GM21737 (cell line): ENCODE data around the gene AP1AR.
"Not testable (repeated sequence)": the region's sequence is repeated elsewhere in the genome, so short reads cannot be mapped to it uniquely, and the experiment has no call there.

Experiments
- ATAC-seq: cut with Tn5 transposase; IDR thresholded peaks from one replicate; pipeline ENCODE4 v1.9.1; 2021; ENCODE audit warnings: mild to moderate bottlenecking, moderate library complexity; ENCODE audit not compliant: unreplicated experiment

Gene AP1AR, protein sequence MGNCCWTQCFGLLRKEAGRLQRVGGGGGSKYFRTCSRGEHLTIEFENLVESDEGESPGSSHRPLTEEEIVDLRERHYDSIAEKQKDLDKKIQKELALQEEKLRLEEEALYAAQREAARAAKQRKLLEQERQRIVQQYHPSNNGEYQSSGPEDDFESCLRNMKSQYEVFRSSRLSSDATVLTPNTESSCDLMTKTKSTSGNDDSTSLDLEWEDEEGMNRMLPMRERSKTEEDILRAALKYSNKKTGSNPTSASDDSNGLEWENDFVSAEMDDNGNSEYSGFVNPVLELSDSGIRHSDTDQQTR

GRCh38 chr4:112231779-112232713 lies at the start of gene AP1AR:
TSS of gene AP1AR (plus strand) at chr4:112231787. CDS start at chr4:112232092, 305 bp downstream.
- peak; percentile 62 for ATAC-seq

DNA sequence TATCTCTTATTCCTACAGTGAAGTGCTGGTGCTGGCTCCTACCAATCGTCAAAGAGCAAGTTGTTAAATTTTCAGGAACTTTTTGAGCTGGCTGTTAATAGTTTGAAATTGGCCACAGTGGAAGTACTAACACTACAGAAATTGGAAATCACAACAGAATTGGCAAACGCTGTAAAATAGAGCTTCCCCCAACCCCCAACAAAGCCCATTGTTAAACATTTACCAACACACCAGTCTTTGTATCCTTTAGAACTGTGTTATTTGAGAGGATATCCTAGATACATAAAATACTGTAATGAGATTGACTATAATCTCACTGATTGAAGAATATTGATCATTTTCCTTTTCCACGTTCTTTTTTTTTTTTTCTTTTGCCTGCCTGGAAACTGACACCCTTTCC lies 49.0 kb upstream of the AP1AR start:
- ATAC-seq = no peak

DNA sequence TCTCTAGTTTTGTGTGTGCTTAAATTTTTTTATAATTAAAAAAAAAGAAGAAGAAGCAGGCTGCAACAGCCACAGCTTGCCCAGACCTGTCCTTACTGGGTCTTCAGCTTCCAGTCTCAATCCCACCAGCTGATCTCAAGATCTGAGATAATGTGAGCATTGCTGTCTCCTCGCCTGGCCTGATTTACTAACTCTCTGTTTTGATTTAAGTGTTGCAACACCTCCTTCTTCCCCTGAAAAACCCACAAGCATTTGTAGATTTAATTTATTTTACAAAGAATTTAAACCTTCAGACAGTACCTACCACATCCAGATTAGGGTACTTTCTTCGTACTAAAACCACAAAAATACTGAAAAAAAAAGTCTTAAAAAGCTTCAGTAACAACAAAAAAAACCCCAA lies 48.3 kb upstream of the AP1AR start:
- no peak for ATAC-seq

GRCh38 chr4:112184438-112184837 lies 47.1 kb upstream of the AP1AR start:
- ATAC-seq = no peak

GRCh38 chr4:112185334-112185733 lies 46.3 kb upstream of the AP1AR start:
- ATAC-seq = no peak

DNA sequence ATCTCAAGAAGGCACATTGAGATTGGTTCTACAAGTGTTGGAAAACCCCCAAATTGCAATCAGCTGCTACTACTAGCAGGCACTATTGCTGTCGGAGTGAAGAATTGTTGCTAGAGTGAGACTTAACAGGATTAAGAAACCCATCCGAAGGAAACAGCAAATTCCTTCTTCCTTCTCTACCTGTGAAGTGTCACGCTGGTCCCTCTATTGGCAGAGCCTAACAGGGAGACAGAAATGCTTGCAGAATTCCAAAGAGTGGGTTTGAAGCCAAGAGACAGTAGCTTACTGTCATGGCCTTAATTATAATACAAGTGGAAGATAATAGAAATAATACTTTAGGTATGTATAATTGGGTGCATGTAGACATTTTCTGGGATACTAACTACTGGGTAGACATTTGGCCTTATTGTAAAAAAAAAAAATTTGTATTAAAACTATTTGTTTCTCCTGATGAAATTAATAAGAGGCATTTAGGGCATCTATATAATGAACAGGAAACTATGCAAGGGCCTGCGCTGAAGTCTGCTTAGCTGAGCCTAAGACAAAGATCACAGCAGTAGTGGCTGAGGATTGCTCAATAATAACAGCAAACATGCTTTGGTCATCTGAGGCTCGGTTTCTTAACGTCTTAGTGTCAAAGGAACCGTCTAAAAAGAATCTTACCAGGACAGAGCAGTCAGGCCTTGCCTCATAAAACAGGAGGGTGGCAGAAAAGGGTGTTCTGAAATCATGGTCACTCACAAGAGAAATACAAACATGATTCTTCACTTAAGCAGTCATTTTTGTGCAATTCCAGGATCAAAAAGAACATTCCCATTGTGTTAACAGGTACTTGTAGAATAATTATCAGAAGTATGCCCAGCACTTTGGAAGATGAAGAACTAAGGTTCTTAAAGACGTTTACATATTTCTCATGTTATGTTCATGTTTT lies 45.6 kb upstream of the AP1AR start:
- ATAC-seq = no peak

DNA sequence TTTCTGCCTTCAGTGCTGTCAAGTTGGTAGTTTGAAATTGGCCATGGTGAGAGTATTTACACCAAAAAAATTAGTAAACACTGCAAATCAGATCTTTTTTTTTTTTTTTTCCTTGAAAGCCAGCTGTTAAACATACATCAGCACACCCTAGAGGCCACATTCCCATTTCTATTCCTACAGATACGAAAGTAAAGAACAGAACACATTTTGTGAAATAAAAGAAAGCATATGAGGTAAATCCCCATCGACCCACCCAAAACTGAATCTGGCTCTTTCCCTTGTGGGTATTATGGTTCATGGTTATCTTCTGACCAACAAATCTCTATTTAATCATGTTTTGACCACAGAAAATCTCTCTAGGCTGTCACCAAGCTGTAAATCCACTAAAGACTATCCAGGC lies 41.8 kb upstream of the AP1AR start:
- no peak for ATAC-seq

DNA sequence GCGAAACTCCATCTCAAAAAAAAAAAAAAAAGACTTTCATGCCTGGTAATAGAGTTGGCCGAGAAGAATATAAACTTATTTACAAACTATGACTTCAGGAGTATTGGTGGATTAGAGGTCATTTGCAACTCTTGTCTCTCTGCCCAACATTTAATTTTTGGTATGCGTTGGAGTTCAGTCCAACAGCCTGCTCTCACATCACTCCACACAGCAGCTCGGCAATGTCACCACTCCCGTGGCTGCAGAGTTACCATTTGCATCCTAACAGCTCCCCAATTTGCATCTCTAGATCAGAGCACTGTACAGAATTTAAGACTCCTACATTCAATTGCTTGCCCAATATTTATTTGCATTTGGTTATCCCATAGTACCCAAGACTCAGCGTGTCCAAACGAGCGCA lies 40.9 kb upstream of the AP1AR start:
- no peak for ATAC-seq

DNA sequence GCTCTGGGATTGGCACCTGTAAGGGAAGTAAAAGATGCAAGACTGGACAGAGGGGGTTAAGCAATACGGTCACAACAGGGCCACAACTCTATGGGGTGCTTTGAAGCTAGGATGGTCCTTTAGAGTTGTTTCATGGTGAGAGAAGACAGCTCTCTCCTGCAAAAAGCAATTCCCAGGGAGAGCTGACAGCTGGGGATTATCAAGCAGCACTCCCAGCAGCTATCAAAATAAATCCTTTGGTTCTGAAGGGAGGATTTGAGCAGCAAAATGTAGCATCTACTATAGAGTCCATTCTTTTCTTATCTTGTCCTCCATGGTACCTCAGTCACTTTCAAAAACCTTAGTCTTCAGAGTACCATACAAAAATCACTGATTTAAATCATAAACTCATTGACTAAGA lies 35.1 kb upstream of the AP1AR start:
- ATAC-seq = no peak

GRCh38 chr4:112199041-112199440 lies 32.5 kb upstream of the AP1AR start:
- ATAC-seq = peak; percentile 17

DNA sequence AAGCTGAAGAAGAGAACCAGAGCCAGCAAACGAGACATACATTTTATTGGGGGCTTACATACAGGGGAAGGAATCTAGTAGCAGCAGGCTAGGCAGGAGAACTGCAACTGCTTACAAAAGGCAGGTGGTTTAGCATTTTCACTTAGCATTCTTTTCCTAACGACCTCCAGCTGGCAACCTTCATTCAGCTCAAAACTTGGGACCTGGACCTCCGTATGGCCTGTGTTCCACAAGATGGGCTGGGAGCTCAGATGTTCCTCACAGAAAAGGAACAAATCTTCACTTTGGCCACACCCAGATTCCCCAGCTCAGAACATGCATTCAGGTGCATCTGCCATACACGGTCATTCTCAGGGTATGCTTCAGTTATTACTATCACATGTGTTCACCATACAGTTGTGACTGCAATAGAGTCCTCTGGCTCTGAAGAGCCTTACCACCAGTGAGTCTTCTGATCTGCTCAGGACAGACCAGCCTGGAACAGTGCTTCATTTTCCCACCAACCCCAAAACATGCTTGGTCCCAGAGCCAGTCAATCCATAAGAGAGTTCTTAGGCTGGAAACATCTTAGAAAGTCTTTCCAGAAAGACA lies 29.6 kb upstream of the AP1AR start:
- no peak for ATAC-seq

- no peak for ATAC-seq
These were observed 28.0 kb upstream of the AP1AR start for GRCh38 chr4:112203593-112203992.

DNA sequence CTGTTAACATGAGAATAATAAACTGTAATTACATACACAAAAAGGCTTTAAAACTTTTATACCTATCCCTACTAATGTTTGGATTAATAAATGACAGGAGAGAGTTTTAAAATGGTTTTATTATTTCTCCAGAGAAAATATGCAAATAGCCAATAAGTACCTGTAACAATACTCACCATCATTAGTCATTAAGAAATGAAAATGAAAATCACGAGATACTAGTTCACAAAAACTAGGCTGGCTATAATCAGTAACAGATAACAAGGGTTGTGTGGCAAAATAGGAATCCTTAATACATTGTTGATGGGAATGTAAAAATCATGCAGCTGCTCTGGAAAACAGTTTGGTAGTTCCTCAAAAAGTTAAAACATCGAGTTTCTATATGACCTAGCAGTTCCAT lies 25.2 kb upstream of the AP1AR start:
- ATAC-seq = no peak

- ATAC-seq = not testable (repeated sequence)
These were observed 23.2 kb upstream of the AP1AR start for GRCh38 chr4:112208137-112209095.

GRCh38 chr4:112210777-112211176 lies 20.8 kb upstream of the AP1AR start:
- ATAC-seq = no peak

- no peak for ATAC-seq
These were observed 18.5 kb upstream of the AP1AR start for GRCh38 chr4:112213091-112213490.

DNA sequence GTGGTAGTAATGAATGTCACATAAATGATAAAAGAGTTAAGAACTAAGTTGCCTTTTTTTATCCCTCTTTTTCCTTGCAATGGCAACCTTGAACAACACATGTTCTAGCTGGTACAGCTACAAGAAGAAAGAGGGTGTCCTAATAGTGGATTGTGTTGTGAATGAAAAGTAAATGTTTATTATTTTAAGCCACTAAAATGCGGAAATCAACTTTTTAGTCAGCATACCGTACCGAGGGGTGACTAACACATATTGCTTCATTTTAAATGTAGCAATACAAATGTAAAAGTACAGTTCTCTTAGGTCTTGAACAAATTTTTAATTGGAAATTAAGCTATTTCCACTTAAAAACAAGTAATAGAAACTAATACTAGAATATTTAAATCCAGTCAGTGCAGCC lies 17.7 kb upstream of the AP1AR start:
- ATAC-seq = no peak

DNA sequence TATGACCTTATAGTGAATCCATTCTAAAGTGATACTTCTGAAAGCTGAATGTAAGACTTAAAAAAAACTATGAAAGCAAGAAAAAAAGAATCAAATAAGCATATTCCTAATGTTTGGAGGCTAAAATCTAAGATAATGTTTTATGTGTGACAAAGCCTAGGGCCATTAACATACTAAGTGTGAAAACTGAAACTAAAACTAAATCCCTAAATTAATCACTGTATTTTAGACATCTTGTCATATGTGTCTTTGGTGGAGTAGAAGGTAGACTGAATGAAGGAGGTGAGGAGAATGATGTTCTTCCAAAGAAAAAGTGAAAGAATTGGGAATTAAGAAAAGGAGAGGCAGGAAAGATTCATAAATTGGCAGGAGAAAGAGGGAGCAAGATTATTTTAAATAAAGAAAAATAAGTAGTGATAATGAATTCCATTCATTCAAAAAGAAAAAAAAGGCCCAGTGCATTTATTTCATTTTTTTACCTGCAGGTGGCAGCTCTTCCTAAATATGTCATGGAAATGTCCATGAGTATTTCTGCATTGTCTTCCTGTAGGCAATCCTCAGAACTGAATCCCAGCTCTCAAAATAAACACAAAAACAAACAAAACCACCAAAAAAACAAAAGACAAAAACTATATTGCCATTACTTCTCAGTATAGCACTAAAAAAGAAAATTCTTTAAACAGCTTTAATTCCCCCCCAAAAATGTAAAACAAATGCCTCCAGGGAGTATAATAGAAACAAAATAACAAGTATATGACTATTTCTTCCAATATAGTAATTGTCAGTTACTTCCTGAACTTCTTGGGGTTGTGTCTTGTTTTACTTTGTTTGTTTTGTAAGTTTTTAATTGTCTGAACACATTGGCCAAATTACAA lies 17.0 kb upstream of the AP1AR start:
- no peak for ATAC-seq
